Measurements from ENCODE around the gene MINPP1. TPM values are rescaled to one million over a fixed set of nuclear protein-coding genes. Genes with fewer than 3 reads are reported as not detected.
"Not testable (repeated sequence)": the region's sequence is repeated elsewhere in the genome, so short reads cannot be mapped to it uniquely, and the experiment has no call there.

The MINPP1 gene
- total RNA-seq, 4 donors from 2014 or later: 9.7 to 20.1 (median 10.1) TPM

- Histone ChIP-seq H3K9me3 (no peaks in the 10 kb centered on the region), H3K4me1 (no peaks in the 10 kb centered on the region), H3K4me3 (no peak overlapping the region), H3K27me3 (no peaks in the 10 kb centered on the region), H3K36me3 (no peaks in the 10 kb centered on the region), H3K27ac (no peak overlapping the region)
- ATAC-seq: no peak
- TF ChIP-seq, protein P1, sequence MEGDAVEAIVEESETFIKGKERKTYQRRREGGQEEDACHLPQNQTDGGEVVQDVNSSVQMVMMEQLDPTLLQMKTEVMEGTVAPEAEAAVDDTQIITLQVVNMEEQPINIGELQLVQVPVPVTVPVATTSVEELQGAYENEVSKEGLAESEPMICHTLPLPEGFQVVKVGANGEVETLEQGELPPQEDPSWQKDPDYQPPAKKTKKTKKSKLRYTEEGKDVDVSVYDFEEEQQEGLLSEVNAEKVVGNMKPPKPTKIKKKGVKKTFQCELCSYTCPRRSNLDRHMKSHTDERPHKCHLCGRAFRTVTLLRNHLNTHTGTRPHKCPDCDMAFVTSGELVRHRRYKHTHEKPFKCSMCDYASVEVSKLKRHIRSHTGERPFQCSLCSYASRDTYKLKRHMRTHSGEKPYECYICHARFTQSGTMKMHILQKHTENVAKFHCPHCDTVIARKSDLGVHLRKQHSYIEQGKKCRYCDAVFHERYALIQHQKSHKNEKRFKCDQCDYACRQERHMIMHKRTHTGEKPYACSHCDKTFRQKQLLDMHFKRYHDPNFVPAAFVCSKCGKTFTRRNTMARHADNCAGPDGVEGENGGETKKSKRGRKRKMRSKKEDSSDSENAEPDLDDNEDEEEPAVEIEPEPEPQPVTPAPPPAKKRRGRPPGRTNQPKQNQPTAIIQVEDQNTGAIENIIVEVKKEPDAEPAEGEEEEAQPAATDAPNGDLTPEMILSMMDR (IDR thresholded peaks at IDR 0.05): no peak
- TF ChIP-seq POLR2AphosphoS5 (IDR thresholded peaks at IDR 0.05) (no peak), POLR2A (IDR thresholded peaks at IDR 0.05) (no peak), EP300 (IDR thresholded peaks at IDR 0.05) (no peak)
- 59 to 73% methylated on average over 3 to 5 of the region's 5 CpGs for WGBS, 2 donors (ENCODE audit: low coverage in 1 of 2)
These were observed 81.1 kb downstream of the MINPP1 start for GRCh38 chr10:87585565-87586514.

GRCh38 chr10:87589645-87590051 lies 85.0 kb downstream of the MINPP1 start:
- H3K27me3 ChIP-seq: no peaks in the 10 kb centered on the region
- no peak for TF ChIP-seq EP300 (IDR thresholded peaks at IDR 0.05)
- H3K4me3 ChIP-seq: no peak overlapping the region
- H3K9me3 ChIP-seq: no peaks in the 10 kb centered on the region
- no peak for ATAC-seq
- H3K4me1 ChIP-seq: peaks cover 0 to 5% (median 0%) of the 10 kb centered on the region in 3 donors
- H3K36me3 ChIP-seq: no peaks in the 10 kb centered on the region
- 24 to 25% methylated on average over 2 to 3 of the region's 3 CpGs for WGBS, 2 donors (ENCODE audit: low coverage in 1 of 2)
- no peak overlapping the region for H3K27ac ChIP-seq

- Histone ChIP-seq H3K36me3 (no peaks in the 10 kb centered on the region), H3K4me1 (peaks cover 0 to 14% (median 0%) of the 10 kb centered on the region in 3 donors), H3K4me3 (no peak overlapping the region), H3K9me3 (no peaks in the 10 kb centered on the region), H3K27me3 (no peaks in the 10 kb centered on the region), H3K27ac (no peak overlapping the region)
- TF ChIP-seq, protein P1 (IDR thresholded peaks at IDR 0.05): no peak
- TF ChIP-seq POLR2A (IDR thresholded peaks at IDR 0.05): no peak
- no peak for TF ChIP-seq EP300 (IDR thresholded peaks at IDR 0.05)
- no peak for TF ChIP-seq POLR2AphosphoS5 (IDR thresholded peaks at IDR 0.05)
- ATAC-seq: no peak
- 90% methylated on average over 2 of the region's 2 CpGs; no CpG with 5 or more reads in 1 of the 2 donors for WGBS, 2 donors (ENCODE audit: low coverage in 1 of 2)
These were observed 86.3 kb downstream of the MINPP1 start for GRCh38 chr10:87590705-87591588.

DNA sequence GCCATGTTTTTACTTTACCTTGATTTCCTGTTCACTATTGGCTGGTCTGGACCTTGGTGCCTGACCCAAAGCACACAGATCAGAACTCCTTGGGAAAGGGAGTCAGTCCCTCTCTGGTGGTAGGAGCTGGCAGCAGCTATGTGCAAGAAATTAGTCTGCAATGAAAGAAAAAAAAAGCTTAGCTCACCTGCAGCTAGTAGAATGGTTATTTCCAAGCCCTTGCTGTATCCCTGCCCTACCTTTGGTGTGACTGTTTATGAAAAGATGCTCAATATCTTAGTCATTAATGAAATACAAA lies 86.8 kb downstream of the MINPP1 start:
- TF ChIP-seq POLR2AphosphoS5 (IDR thresholded peaks at IDR 0.05) (no peak), EP300 (IDR thresholded peaks at IDR 0.05) (no peak), POLR2A (IDR thresholded peaks at IDR 0.05) (no peak)
- TF ChIP-seq, protein P1 (IDR thresholded peaks at IDR 0.05): no peak
- peaks cover 0 to 14% (median 0%) of the 10 kb centered on the region in 3 donors for H3K4me1 ChIP-seq
- no peaks in the 10 kb centered on the region for H3K9me3 ChIP-seq
- no peak overlapping the region for H3K27ac ChIP-seq
- H3K4me3 ChIP-seq: no peak overlapping the region
- no peak for ATAC-seq
- no peaks in the 10 kb centered on the region for H3K27me3 ChIP-seq
- no peaks in the 10 kb centered on the region for H3K36me3 ChIP-seq

GRCh38 chr10:87592920-87593319 lies 88.2 kb downstream of the MINPP1 start:
- Histone ChIP-seq H3K4me1 (peaks cover 0 to 14% (median 0%) of the 10 kb centered on the region in 3 donors), H3K27ac (peak overlapping the region in 2 of 4 donors; percentile 13 to 43)
- H3K36me3 ChIP-seq, ATAC-seq, H3K4me3 ChIP-seq, H3K9me3 ChIP-seq, H3K27me3 ChIP-seq: not testable (repeated sequence)
- WGBS, 2 donors (ENCODE audit: low coverage in 1 of 2): 82 to 90% methylated on average over 3 to 4 of the region's 4 CpGs

Data from gastroesophageal sphincter (tissue), 4 donors.